Measurements from ENCODE around the gene PLA2G10. TPM values are rescaled to one million over a fixed set of nuclear protein-coding genes. Genes with fewer than 3 reads are reported as not detected.
"Not testable (repeated sequence)": the region's sequence is repeated elsewhere in the genome, so short reads cannot be mapped to it uniquely, and the experiment has no call there.

PLA2G10 gene
- total RNA-seq, 1 donor from 2014 or later, result not detected

DNA sequence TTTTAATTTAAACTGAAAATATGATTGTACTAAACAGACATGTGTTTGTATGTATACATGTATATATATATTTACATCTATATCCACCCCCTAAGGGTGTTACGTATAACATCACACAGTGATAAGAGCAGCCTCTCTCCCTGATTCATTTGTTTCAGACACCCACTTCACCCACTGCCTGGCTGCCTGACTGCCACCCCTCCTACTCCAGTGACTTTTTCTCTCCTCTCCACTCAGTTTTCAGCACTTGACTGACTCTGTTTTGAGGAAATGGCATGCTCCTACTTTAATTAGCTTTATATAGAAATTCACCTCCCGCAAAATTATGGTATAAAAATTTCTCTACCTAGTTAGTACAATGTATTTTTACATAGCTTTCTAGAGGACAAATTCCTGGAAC, 41.4 kb downstream of the PLA2G10 start:
- Mint-ChIP-seq H3K27ac (ENCODE audit: unreplicated experiment) (no peak overlapping the region), H3K4me3 (no peak overlapping the region), H3K36me3 (ENCODE audit: low read depth) (peaks cover 6% of the 10 kb centered on the region), H3K4me1 (peaks cover under 1% of the 10 kb centered on the region), H3K27me3 (ENCODE audit: low read depth) (no peaks in the 10 kb centered on the region), H3K9me3 (no peaks in the 10 kb centered on the region)
- TF ChIP-seq CTCF (conservative IDR thresholded peaks at IDR 0.05), result no peak
- no peak for DNase-seq (ENCODE audit: low read depth, low spot score)

GRCh38 chr16:14650629-14651028, 43.5 kb downstream of the PLA2G10 start:
- Mint-ChIP-seq H3K36me3 (ENCODE audit: low read depth) (peaks cover 6% of the 10 kb centered on the region), H3K27ac (ENCODE audit: unreplicated experiment) (no peak overlapping the region), H3K4me3 (no peak overlapping the region), H3K4me1 (no peaks in the 10 kb centered on the region), H3K9me3 (no peaks in the 10 kb centered on the region), H3K27me3 (ENCODE audit: low read depth) (no peaks in the 10 kb centered on the region)
- no peak for DNase-seq (ENCODE audit: low read depth, low spot score)
- TF ChIP-seq CTCF (conservative IDR thresholded peaks at IDR 0.05), result no peak

DNA sequence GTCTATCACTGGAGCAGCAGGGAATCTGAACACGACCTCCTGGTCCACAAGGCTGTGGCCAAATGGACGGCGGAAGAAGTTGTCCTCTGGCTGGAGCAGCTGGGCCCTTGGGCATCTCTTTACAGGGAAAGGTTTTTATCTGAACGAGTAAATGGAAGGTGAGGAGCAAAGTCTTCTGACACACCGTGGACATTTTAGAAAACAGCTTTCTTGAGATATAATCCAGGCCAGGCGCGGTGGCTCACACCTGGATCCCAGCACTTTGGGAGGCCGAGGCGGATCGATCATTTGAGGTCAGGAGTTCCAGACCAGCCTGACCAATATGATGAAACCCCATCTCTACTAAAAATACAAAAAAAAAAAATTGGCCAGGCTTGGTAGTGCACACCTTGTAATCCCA, 44.3 kb downstream of the PLA2G10 start:
- Mint-ChIP-seq H3K4me1 (no peaks in the 10 kb centered on the region), H3K4me3 (no peak overlapping the region), H3K27me3 (ENCODE audit: low read depth) (no peaks in the 10 kb centered on the region), H3K9me3 (no peaks in the 10 kb centered on the region), H3K36me3 (ENCODE audit: low read depth) (peaks cover 6% of the 10 kb centered on the region), H3K27ac (ENCODE audit: unreplicated experiment) (no peak overlapping the region)
- DNase-seq (ENCODE audit: low read depth, low spot score), result no peak
- TF ChIP-seq CTCF (conservative IDR thresholded peaks at IDR 0.05), result no peak

DNA sequence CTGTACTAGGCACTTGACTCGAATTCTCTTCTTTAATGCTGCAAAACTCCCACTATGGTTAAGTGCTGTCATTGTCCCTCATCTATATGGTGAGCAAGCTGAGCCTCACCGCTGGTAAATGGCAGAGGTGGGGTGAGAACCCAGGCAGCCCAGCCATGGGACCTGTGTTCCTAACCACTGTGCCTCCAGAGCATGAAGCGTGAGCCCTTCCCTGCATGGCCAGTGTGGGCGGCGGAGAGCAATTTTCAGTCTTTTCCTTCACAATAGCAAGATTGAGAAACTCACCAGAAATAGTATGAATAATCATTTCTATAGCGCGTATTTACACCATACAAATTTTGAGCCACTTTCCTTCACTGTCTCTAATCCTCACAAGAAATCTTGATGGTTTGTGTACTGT, 52.2 kb downstream of the PLA2G10 start:
- Mint-ChIP-seq H3K4me3 (no peak overlapping the region), H3K9me3 (no peaks in the 10 kb centered on the region), H3K27ac (ENCODE audit: unreplicated experiment) (no peak overlapping the region), H3K36me3 (ENCODE audit: low read depth) (peaks cover 2% of the 10 kb centered on the region), H3K27me3 (ENCODE audit: low read depth) (no peaks in the 10 kb centered on the region), H3K4me1 (peaks cover 5% of the 10 kb centered on the region)
- TF ChIP-seq CTCF (conservative IDR thresholded peaks at IDR 0.05), result no peak
- no peak for DNase-seq (ENCODE audit: low read depth, low spot score)

DNA sequence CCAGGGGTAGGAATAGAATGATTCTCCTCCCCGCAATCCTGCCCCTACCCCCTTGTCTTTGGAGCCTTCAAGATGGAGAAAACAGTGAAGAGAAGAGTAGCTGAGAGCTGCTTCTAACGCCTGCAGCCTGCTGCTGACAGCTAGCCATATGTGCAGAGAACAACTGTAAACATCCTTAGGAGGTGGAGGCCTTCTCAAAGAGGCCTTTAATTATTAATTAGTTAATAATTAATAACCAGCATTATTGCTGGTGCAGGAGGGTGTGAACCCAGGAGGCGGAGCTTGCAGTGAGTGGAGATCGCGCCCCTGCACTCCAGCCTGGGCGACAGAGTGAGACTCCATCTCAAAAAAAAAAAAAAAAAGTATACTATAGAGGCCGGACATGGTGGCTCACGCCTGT, 52.9 kb downstream of the PLA2G10 start:
- no peak overlapping the region for H3K27ac Mint-ChIP-seq (ENCODE audit: unreplicated experiment)
- H3K4me3 Mint-ChIP-seq, result no peak overlapping the region
- H3K9me3 Mint-ChIP-seq, result no peaks in the 10 kb centered on the region
- peaks cover 2% of the 10 kb centered on the region for H3K36me3 Mint-ChIP-seq (ENCODE audit: low read depth)
- no peaks in the 10 kb centered on the region for H3K27me3 Mint-ChIP-seq (ENCODE audit: low read depth)
- peaks cover 12% of the 10 kb centered on the region for H3K4me1 Mint-ChIP-seq
- no peak for DNase-seq (ENCODE audit: low read depth, low spot score)
- TF ChIP-seq CTCF (conservative IDR thresholded peaks at IDR 0.05), result no peak

DNA sequence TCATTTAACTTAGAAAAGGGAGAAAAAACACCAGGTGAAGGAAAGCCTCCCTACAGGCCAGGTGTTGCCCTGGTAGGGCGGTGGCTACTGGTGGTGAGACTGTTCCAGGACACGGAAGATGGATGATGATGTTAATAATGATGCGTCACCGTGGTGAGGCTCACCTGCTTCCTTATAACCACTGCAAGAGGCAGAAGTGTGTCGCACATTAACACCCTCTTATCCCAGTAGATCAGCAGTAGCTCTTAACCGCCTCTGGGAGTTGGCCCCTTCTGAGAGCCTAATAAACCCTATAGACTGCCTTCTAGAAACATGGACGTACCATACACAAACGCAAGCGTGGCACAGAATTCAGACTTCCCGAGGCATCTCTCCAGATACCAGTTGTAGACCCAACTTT, 53.6 kb downstream of the PLA2G10 start:
- H3K36me3 Mint-ChIP-seq (ENCODE audit: low read depth), result peaks cover 2% of the 10 kb centered on the region

GRCh38 chr16:14636951-14637240, 57.2 kb downstream of the PLA2G10 start:
- not testable (repeated sequence) for H3K27me3 Mint-ChIP-seq (ENCODE audit: low read depth); H3K9me3 Mint-ChIP-seq; DNase-seq (ENCODE audit: low read depth, low spot score); H3K27ac Mint-ChIP-seq (ENCODE audit: unreplicated experiment); H3K36me3 Mint-ChIP-seq (ENCODE audit: low read depth); H3K4me3 Mint-ChIP-seq
- peaks cover 39% of the 10 kb centered on the region for H3K4me1 Mint-ChIP-seq

More for the DNA sequence above, 53.6 kb downstream of the PLA2G10 start:
- Mint-ChIP-seq H3K9me3 (no peaks in the 10 kb centered on the region), H3K4me1 (peaks cover 18% of the 10 kb centered on the region), H3K27ac (ENCODE audit: unreplicated experiment) (no peak overlapping the region), H3K27me3 (ENCODE audit: low read depth) (no peaks in the 10 kb centered on the region), H3K4me3 (no peak overlapping the region)
- no peak for TF ChIP-seq CTCF (conservative IDR thresholded peaks at IDR 0.05)
- no peak for DNase-seq (ENCODE audit: low read depth, low spot score)

DNA sequence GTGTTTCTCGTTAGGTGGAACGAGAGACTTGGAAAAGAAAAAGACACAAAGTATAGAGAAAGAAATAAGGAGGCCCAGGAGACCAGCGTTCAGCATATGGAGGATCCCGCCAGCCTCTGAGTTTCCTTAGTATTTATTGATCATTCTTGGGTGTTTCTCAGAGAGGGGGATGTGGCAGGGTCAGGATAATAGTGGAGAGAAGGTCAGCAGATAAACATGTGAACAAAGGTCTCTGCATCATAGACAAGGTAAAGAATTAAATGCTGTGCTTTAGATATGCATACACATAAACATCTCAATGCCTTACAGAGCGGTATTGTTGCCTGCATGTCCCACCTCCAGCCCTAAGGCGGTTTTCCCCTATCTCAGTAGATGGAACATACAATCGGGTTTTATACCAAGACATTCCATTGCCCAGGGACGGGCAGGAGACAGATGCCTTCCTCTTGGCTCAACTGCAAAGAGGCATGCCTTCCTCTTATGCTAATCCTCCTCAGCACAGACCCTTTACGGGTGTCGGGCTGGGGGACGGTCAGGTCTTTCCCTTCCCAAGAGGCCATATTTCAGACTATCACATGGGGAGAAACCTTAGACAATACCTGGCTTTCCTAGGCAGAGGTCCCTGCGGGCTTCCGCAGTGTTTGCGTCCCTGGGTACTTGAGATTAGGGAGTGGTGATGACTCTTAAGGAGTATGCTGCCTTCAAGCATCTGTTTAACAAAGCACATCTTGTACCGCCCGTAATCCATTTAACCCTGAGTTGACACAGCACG, 57.7 kb downstream of the PLA2G10 start:
- H3K4me1 Mint-ChIP-seq, result peaks cover 39% of the 10 kb centered on the region
- H3K36me3 Mint-ChIP-seq (ENCODE audit: low read depth), result not testable (repeated sequence)

More for the DNA sequence above, 57.7 kb downstream of the PLA2G10 start:
- H3K9me3 Mint-ChIP-seq; H3K27me3 Mint-ChIP-seq (ENCODE audit: low read depth); DNase-seq (ENCODE audit: low read depth, low spot score): not testable (repeated sequence)
- Mint-ChIP-seq H3K4me3 (peak overlapping the region; percentile 100), H3K27ac (ENCODE audit: unreplicated experiment) (peak overlapping the region; percentile 13)

All from neural crest cell (in vitro differentiated cells).